GM21423 (cell line): ENCODE measurements around the gene AQP2.

Source experiments
- ATAC-seq: cut with Tn5 transposase; IDR thresholded peaks from one replicate; pipeline ENCODE4 v1.9.1; 2021; ENCODE audit warnings: mild to moderate bottlenecking, moderate library complexity; ENCODE audit not compliant: unreplicated experiment

AQP2 gene

GRCh38 chr12:49967777-49968250, 17.3 kb downstream of the AQP2 start:
- no peak for ATAC-seq

- no peak for ATAC-seq
Observed at GRCh38 chr12:49968471-49968870, 17.9 kb downstream of the AQP2 start.

- ATAC-seq: no peak
Observed at GRCh38 chr12:49969027-49969426, 18.5 kb downstream of the AQP2 start.

GRCh38 chr12:49969651-49970429, 19.3 kb downstream of the AQP2 start:
- no peak for ATAC-seq

- ATAC-seq: no peak
Observed at GRCh38 chr12:49970658-49971057, 20.1 kb downstream of the AQP2 start.

- no peak for ATAC-seq
Observed at GRCh38 chr12:49971141-49971540, 20.6 kb downstream of the AQP2 start.

- no peak for ATAC-seq
Observed at GRCh38 chr12:49972129-49972528, 21.6 kb downstream of the AQP2 start.

GRCh38 chr12:49972641-49973360, 22.3 kb downstream of the AQP2 start, which contains the start of gene AQP6:
AQP6 (plus strand) TSS chr12:49972947; CDS start chr12:49973174, 227 bp downstream.
- ATAC-seq: no peak

GRCh38 chr12:49973361-49973830, 22.9 kb downstream of the AQP2 start:
- ATAC-seq: no peak

GRCh38 chr12:49974231-49974675, 23.7 kb downstream of the AQP2 start:
- ATAC-seq: no peak

- no peak for ATAC-seq
Observed at GRCh38 chr12:49974677-49975317, 24.3 kb downstream of the AQP2 start.

- no peak for ATAC-seq
Observed at GRCh38 chr12:49975318-49975761, 24.8 kb downstream of the AQP2 start.

- no peak for ATAC-seq
Observed at GRCh38 chr12:49976557-49976956, 26.0 kb downstream of the AQP2 start.

- ATAC-seq: no peak
Observed at GRCh38 chr12:49978125-49978524, 27.6 kb downstream of the AQP2 start.

- no peak for ATAC-seq
Observed at GRCh38 chr12:49979016-49979586, 28.6 kb downstream of the AQP2 start.

GRCh38 chr12:49979791-49980190, 29.3 kb downstream of the AQP2 start:
- no peak for ATAC-seq

- ATAC-seq: no peak
Observed at GRCh38 chr12:49980501-49981349, 30.2 kb downstream of the AQP2 start.

GRCh38 chr12:49982246-49983087, 31.9 kb downstream of the AQP2 start:
- ATAC-seq: no peak

- ATAC-seq: no peak
Observed at GRCh38 chr12:49983892-49984291, 33.4 kb downstream of the AQP2 start.
